Stimulated activated CD4-positive, alpha-beta T cell treated with anti-CD3 and anti-CD28 coated beads, Interleukin-15, amount 100 ng/mL, for 48 hours (primary cell): ENCODE data around the gene PABPN1L.

ENCODE experiments used
- DNase-seq, 2 donors: peaks; one replicate each; pipeline ENCODE4 v3.0.0-alpha.2; 2020; ENCODE audit warnings: low read depth in 2 of 2

Gene PABPN1L

GRCh38 chr16:88884569-88885271 is 18.3 kb upstream of the PABPN1L start:
- DNase-seq: no peak

DNA sequence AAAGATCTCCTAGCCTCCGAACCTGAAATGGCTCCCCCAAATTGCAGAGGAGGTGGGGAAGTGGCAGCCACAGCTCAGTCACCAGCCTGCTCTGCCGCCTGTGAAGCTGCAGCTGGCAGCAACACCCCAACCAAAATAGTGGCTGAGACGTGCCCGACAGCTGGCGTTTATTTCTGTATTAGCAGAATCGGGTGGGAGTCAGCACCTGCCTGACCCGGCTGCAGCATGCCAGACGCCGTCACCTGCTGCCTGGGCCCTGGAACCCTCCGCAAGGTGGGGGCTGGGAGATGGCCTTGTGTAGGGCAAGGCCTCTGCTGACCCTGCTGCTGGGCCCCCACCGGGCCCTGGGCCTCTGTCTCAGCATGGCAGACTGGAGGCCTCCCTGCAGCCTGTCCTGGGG is 17.5 kb upstream of the PABPN1L start:
- no peak for DNase-seq

GRCh38 chr16:88883117-88883895 is 16.8 kb upstream of the PABPN1L start:
- no peak for DNase-seq

GRCh38 chr16:88882358-88883030 is 16.0 kb upstream of the PABPN1L start:
- no peak for DNase-seq

- no peak for DNase-seq
These were observed 15.4 kb upstream of the PABPN1L start for GRCh38 chr16:88881675-88882357.

DNA sequence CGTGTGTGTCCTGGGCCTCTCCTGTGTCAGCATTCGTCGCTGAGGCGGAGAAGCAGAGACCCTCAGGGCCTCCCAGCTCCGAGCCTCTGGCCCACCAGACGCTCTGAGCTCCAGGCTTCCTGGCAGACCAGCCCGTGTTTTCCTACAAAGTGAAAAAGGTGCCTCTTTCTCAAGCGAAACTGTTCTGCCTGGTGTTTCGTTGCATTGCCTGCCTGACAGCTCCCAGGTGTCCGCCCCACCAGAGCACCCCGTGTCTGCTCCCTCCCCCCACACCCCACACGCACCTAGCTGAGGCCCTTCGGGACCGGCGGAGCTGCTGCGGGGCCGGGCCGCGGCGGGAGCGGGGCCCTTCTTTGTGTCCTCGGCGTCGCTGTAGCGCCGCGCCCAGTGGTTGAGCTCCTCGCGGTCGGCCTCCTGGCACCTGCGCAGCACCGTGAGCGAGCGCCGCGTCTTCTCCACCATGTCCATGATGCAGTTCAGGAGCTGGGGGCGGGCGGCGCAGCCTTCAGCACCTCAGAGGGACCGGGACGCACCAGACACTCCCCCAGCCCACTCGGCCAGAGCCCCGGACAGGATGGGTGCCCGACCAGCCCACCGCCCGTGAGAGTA is 14.7 kb upstream of the PABPN1L start:
- DNase-seq: no peak

DNA sequence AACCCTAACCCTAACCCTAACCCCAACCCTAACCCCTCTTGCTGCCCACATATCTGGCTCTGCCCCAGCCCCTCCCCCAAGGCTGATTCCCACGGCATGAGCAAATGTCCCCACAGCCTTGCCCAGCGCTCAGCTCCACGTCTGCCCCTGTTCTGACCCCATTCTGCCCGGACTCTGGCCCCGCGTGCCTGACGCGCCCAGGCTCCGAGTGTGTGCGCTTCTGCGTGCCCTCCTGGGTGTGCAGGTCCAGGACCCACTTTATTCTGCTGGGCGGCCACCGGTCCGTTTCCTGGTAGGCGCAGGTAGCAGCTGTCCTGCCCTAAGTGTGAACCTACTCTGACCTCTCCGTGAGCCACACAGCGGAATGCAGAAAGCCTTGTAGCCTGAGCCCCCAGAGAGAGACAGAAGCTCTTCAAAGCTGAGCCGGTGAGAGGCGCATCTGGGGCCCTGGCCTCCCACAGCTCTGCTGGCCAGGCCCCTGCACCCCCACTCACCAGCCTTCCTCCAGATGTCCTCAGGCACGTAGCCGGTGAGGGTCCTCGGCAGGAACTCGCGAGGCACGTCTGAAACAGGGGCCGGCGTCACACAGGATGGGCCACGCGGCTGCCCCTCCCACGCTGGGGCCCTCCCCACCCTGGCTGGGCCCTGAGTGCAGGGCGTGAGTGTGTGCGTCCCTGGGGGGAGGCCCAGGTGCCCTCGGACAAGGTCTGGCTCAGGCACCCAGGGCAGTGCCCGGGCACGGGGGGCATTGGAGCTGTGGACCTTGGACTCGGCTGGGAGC is 14.0 kb upstream of the PABPN1L start:
- no peak for DNase-seq

- DNase-seq: no peak
These were observed 13.3 kb upstream of the PABPN1L start for GRCh38 chr16:88879788-88880055.

GRCh38 chr16:88878967-88879787 is 12.7 kb upstream of the PABPN1L start:
- no peak for DNase-seq

DNA sequence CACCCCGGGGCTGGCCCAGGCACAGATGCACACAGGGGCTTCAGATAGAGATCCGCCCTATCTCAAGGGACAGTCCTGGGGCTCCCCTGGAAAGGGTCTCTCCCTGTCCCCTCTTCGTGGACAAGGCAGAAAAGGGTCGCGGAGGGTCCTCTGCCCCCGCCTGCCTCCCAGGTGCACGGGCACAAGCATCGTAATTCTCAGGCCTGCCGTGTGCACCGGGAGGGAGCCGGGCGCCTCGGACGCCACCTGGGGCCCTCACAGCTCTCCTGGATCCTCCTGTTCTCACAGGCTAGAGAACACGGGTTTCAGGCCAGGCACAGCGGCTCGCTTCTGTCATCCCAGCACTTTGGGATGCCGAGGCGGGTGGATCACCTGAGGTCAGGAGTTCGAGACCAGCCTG is 11.9 kb upstream of the PABPN1L start:
- no peak for DNase-seq

DNA sequence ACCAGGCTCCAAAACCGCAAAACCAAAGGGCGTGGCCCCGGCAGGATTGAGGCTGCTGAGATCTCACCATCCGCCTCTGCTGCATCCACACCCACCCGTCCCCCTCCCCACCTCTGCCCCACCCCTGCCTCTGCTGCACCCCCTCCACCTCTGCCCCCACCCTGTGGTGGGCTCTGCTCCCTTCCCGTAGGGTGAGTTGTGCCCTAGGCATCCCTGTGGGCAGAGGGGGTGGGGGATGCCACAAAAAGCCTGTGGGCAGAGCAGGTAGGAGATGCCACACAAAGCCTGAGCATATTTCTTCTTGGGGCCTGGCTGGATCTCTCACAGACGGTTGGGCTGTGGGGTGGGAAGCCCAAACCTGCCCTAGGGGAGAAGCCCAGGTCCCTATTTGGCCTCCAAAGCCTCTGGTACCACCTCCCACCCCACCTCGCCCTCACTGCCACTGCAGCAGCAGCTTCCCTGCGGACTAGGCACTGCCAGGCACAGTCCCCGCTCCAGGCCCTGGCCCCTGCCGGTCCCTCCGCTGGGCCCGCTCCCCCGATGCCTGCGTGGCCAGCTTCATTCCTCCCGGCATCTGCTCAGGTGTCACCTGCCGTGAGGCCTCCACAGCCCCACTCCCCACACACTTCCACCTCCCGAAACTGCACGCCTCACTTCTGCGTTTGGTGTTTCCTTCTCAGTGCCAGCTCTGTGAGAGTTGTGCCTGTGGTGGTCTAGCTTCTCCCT is 11.3 kb upstream of the PABPN1L start:
- DNase-seq: no peak

DNA sequence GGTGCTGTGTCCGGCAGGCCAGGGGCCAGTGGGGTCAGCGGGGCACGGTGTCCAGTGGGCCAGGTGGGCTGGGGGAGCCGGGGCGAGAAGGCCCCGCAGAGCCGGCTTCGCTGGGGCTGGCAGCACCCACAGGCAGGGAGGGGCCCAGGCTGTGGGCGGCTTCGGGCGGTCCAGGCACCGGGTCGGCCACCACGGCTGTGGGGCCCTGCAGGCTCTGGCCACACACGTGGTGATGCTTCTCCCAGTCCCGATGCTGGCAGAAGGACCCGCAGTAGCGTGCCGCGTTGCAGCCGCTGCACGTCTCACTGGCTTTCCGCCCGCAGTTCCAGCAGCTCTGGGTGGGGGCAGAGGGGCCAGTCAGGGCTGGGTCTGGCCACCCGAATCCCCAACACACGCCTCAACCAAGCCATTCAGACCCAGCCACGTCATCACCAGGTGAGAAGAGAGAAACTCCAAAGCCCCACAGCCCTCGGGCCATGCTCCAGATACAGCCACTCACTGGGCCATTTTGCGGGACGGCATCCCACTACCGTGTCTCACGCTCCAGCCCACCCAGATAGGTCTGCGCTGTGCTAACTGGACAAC is 10.6 kb upstream of the PABPN1L start:
- no peak for DNase-seq

- DNase-seq: no peak
These were observed 9.3 kb upstream of the PABPN1L start for GRCh38 chr16:88875703-88876234.

DNA sequence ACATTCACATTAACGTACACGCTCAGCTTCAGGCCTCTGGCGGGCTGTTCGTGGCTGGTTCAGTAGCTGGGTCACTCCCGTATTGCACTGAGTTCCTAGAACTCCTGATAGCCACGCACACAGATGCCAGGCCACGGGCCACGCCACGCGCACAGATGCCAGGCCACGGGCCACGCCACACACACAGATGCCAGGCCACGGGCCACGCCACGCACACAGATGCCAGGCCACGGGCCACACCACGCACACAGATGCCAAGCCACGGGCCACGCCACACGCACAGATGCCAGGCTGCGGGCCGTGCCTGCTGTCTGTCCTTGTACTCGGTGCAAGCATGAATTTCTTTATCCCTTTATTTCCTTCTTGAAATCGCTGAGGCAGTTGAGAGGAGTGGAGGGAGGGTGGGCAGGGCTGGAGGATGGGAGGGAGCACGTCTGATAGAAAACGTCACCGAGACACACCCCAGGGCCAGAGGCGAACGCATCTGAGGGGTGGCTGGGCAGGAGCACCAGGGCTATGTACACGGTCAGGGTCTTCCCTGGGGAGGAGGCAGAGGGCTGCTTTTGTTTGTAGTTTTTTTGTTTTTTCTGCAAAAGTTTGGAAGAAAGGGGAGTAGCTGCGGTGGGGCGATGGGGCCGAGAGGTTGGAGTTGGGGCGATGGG is 8.6 kb upstream of the PABPN1L start:
- DNase-seq: no peak

DNA sequence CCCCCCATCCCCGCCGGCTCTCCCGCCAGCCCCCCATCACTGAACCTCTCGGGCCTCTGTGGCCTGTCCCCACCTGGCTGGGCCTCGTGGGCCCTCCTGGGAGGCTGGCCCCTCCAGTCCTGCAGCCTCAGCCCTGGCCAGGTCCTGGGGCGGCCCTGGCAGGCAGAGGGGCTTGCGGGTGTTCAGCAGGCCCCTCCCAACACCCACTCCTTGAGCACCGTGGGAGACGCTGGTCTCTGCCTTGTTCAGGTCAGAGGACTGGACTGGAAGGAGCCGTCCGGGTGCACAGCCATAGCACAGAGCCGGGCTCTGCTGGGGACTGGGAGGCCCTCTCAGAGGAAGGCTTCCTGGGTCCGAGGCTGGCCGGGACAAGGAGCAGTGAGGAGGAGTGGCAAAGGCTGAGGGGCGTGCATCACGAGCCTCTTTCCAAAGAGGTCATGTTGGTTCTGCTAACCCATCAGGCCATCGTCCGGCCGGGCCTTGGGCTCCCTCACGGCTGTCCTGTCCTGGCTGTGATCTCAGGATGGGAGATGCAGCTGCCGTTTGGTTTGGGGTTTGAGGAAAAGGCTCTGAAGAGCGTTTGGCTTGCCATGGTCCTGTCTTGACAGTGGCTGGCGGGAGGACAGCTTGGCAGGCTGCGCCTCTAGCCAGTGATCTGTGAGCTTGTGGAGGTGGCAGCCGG is 6.3 kb upstream of the PABPN1L start:
- DNase-seq: no peak

DNA sequence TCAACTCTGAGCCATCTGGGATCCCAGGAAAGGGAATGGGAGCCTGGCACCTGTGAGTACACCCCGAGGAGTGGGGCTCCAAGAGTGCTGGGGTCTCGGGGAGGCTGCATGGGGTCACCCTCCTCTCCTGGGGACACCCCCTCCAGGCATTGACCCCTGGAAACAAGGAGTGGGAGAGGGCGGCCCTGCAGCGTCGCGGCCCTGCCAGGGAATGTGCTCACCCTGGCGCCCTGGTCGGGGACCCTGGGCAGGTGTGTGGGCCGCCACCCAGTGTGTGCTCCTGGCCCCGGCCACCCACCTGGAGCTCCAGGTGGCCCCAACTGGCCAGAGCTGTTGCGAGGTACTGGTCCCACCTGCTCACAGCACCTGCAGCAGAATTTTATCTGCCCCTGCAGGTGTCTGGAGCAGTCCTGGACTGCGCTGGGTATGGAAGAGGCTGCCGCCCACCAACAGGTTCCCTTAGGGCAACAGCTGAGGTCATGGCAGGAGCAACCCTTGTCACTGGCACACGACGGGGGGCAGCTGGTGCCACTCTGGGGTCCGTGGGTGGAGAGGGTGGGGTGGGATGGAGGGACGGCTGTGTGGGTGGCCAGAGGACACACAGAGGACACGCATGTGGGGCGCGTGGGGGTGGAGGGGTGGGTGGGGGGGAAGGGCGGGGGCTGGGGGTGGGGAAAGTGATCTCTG is 5.4 kb upstream of the PABPN1L start:
- no peak for DNase-seq

- DNase-seq: no peak
These were observed 4.9 kb upstream of the PABPN1L start for GRCh38 chr16:88871349-88871702.
